GM19328 (cell line): ENCODE results near the gene SENP5.
A peak's percentile ranks its signal among the peaks of the same experiment; 100 is the strongest.
"Not testable (repeated sequence)": the region's sequence is repeated elsewhere in the genome, so short reads cannot be mapped to it uniquely, and the experiment has no call there.

Experiments used
- ATAC-seq: cut with Tn5 transposase; IDR thresholded peaks from one replicate; pipeline ENCODE4 v1.9.1; 2021; ENCODE audit warnings: mild to moderate bottlenecking, moderate library complexity; ENCODE audit not compliant: unreplicated experiment

Gene SENP5, protein sequence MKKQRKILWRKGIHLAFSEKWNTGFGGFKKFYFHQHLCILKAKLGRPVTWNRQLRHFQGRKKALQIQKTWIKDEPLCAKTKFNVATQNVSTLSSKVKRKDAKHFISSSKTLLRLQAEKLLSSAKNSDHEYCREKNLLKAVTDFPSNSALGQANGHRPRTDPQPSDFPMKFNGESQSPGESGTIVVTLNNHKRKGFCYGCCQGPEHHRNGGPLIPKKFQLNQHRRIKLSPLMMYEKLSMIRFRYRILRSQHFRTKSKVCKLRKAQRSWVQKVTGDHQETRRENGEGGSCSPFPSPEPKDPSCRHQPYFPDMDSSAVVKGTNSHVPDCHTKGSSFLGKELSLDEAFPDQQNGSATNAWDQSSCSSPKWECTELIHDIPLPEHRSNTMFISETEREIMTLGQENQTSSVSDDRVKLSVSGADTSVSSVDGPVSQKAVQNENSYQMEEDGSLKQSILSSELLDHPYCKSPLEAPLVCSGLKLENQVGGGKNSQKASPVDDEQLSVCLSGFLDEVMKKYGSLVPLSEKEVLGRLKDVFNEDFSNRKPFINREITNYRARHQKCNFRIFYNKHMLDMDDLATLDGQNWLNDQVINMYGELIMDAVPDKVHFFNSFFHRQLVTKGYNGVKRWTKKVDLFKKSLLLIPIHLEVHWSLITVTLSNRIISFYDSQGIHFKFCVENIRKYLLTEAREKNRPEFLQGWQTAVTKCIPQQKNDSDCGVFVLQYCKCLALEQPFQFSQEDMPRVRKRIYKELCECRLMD

GRCh38 chr3:196867507-196868296 is at the start of gene SENP5:
TSS of gene SENP5 (plus strand) at chr3:196867920. CDS start at chr3:196885182, 17,262 bp downstream.
- ATAC-seq = peak; percentile 89

DNA sequence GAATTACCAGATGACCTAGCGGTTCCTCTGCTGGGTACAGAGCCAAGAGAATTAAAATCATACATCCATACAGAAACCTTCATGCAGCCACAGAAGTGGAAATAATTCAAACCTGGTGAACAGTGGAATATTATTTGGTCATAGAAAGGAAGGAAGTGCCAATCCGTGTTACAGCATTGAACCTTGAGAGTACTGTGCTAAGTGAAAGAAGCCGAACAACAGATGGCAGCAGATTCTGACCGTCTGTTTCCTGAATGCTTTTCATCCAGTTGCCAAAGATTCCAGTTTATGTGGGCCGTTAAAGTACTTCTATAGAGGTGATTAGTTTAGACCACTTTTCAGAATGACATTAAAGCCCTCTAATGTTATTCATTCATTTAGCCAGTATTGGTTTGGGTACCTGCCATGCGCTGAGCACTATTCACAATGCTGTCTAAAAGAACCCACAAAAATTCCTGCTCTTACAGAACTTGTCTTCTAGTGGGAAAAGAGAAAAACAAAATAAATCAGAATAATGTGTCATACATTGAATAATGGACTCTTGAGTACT is 45.8 kb upstream of the SENP5 start:
- no peak for ATAC-seq

DNA sequence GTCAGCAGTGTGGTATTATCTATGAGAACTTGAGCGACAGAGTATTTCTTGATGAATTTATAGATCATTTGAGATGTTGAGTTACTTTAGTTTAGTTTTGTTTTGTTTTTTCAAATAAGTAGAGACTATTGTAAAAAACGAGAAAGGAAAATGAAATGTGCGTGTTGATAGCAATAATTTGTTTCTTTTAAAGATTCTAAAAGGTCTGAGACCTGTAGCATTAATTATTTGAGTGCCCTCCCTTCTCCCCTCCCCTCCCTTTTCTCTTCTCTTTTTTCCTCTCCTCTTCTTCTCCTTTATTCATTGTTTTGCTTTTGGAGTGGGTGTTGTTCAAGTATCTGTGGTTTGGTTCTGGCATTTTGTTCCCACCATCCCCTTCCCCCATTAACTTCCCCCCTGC is 38.1 kb upstream of the SENP5 start:
- ATAC-seq = not testable (repeated sequence)

DNA sequence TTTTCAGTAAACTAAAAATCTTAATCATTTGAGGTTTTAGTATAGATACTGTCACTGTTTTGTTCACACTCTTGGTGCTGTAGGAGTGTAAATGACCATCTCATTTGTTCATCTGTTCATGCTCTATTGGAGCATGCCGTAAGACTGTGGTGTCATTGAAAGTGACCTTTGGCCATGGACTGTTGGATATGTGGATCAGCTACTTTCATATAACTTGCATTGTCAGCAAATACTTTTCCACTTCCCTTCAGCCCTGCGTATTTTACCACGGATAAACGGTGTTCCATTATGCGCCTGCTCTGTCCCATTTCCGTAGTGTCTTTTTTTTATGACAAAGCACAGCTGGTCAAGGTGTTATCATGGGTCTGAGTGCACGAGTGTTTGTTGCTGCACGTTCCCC is 32.6 kb upstream of the SENP5 start:
- ATAC-seq = no peak

DNA sequence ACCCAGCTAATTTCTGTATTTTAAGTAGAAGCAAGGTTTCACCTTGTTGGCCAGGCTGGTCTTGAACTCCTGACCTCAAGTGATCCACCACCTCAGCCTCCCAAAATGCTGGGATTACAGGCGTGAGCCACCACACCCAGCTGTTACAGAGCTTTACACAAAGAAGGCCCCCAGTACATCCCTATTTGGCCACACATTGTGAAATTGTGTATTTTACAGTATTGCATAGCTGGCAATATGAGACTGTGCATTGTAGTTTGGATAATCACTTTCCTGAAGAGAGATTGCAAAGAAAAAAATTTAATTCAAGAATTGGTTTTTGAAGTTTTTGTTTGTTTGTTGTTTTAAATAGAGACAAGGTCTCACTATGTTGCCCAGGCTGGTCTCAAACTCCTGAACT is 31.1 kb upstream of the SENP5 start:
- ATAC-seq = not testable (repeated sequence)

- no peak for ATAC-seq
Measured at GRCh38 chr3:196837819-196838420, 29.8 kb upstream of the SENP5 start.

GRCh38 chr3:196839351-196839750 is 28.4 kb upstream of the SENP5 start:
- not testable (repeated sequence) for ATAC-seq

DNA sequence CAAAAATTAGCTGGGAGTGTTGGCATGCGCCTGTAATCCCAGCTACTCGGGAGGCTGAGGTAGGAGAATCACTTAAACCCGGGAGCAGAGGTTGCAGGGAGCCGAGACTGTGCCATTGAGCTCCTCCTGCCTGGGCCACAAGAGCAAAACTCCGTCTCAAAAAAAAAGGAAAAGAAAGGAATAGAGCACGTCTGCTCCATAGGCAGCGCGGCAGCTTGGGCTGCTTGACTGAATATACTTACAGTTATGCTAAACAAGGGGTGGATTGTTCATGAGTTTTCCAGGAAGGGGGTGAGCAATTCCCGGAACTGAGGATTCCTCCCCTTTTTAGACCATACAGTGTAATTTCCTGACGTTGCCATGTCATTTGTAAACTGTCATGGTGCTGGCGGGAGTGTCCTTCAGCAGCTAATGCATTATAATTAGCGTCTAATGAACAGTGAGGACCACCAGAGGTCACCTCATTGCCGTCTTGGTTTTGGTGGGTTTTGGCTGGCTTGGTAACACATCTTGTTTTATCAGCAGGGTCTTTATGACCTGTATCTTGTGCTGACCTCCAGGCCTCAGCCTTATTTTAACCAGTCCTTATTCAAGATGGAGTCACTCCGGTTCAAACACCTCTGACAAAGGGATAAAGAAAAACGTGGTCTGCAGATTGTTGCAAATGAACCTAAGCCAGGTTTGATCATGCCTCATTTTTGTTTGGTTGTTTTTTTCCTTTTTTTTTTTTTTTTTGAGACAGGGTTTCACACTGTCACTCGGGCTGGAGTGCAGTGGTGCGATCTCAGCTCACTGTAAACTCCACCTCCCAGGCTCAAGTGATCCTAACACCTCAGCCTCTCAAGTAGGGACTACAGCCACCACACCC is 24.9 kb upstream of the SENP5 start:
- ATAC-seq = no peak

GRCh38 chr3:196843435-196844110 is 24.1 kb upstream of the SENP5 start:
- no peak for ATAC-seq

DNA sequence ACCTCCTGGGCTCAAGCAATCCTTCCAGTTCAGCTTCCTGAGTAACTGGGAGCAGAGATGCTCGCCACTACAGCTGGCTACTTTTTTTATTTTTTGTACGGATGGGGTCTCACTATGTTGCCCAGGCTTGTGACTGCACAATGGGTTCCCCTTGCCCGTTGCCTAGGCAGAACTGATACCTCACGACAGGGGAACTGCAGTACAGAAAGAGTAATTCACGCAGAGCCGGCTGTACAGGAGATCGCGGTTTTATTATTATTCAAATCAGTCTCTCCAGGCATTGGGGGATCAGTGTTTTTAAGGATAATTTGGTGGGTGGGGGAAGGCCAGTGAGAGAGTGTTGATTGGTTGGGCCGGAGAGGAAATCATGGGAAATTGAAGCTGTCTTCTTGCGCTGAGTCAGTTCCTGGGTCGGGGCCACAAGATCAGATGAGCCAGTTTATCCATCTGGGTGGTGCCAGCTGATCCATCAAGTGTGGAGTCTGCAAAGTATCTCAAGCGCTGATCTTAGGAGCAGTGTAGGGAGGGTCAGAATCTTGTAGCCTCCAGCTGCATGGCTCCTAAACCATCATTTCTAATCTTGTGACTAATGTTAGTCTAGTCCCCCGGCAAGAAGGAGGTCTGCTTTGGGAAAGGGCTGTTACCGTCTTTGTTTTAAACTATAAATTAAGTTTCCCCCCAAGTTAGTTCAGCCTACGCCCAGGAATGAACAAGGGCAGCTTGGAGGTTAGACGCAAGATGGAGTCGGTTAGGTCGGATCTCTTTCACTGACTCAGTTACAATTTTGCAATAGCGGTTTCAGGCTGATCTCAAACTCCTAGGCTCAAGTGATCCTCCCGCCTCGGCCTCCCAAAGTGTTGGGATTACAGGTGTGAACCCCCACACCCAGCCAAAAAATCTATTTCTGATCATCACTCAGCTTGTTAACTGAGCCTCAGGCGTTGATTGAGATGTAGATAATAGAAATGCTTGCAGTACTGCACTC is 23.2 kb upstream of the SENP5 start:
- not testable (repeated sequence) for ATAC-seq

DNA sequence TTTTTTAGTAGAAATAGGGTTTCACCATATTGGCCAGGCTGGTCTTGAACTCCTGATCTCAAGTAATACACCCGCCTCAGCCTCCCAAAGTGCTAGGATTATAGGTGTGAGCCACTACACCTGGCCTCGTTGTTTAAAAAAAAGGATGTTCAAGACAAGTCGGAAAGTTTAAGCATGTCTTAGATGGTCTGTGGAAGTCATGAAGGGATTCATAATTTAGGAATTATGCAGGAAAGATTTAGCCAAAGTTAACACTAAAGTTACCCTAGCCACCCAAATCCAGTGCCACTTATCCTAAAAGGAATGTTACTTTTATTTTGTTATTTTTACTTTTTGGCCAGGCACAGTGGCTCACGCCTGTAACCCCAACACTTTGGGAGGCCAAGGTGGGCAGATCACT is 19.3 kb upstream of the SENP5 start:
- ATAC-seq = not testable (repeated sequence)

DNA sequence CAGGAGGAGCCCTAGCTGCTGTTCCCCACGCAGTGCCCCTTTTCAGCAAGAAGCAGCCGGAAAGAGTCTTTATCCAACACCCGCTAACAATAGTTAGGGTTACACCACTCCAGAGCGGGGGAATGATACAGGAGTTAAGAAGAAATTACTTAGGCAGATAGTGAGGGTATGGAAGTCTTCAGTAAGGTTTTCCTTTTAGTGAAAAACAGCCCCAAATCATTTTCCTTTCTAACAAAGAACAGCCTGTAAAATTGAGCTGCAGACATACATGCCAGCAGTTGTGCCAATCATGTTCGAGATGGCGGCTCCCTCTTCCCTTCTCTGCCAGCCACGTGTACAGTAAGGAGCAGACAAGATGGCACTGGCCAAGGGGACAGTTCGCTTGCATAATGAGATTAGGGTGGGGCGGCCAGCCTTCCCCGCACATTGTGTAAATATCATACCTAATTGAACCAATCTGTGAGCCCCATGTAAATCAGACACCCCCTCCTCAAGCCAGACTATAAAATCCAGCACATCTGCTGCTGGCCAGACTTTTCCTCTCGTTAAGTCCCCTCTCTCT is 18.5 kb upstream of the SENP5 start:
- no peak for ATAC-seq

DNA sequence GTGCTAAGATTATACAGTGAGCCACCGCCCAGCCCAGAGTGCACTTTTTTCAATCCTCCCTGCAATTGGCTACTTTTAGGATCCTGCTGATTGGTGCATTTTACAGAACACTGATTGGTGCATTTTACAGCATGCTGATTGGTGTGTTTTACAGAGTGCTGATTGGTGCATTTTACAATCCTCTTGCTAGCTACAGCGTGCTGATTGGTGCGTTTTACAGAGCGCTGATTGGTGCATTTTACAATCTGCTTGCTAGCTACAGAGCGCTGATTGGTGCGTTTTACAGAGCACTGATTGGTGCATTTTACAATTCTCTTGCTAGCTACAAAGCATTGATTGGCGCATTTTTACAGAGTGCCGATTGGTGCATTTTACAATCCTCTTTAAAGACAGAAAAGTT is 4.7 kb upstream of the SENP5 start:
- not testable (repeated sequence) for ATAC-seq

- no peak for ATAC-seq
Measured at GRCh38 chr3:196867155-196867506, 589 bp upstream of the SENP5 start.

- ATAC-seq = peak; percentile 23
Measured at GRCh38 chr3:196868297-196868661, 559 bp downstream of the SENP5 start.

DNA sequence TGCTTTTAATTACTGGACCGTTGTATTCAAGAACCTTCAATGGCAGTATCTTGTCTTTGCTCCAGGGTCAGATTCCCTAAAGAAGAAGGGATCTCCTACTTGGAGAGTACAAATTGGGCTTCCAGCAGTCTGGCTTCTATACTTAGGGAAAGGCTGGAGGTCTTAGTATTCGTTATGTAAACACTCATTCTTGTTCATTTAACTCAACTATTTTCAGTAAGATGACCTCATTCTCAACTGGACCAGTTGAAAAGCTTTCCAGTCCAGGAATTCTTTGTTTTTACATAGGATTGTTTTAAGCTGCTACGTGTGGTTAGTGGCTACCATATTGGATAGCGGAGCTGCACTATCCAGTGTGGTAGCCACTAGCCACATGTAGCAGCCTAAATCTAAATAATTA is 4.6 kb downstream of the SENP5 start:
- no peak for ATAC-seq

DNA sequence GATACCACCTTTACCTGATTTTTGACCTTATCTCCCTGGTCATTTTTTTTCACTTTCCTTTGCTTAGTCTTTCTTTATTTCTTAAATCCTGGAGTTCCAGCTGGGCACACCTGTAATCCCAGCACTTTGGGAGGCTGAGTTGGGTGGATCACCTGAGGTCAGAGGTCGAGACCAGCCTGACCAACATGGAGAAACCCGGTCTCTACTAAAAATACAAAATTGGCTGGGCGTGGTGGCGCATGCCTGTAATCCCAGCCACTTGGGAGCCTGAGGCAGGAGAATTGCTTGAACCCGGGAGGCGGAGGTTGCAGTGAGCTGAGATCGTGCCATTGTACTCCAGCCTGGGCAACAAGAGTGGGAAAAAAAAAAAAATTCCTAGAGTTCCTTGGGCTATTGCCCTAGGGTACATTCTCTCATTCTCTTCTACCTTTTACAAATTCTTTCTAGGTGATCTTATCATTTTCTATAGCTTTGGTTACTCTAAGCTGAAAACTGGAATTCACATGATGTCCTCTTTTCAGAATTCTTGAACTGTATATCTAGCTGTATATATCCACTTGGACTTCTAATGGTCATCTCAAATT is 6.9 kb downstream of the SENP5 start:
- ATAC-seq = not testable (repeated sequence)
